HG03571 (cell line): ENCODE data around the gene MYCBPAP.

Experiments
- ATAC-seq: cut with Tn5 transposase; IDR thresholded peaks from one replicate; pipeline ENCODE4 v1.9.1; 2021; ENCODE audit not compliant: unreplicated experiment

MYCBPAP gene, protein sequence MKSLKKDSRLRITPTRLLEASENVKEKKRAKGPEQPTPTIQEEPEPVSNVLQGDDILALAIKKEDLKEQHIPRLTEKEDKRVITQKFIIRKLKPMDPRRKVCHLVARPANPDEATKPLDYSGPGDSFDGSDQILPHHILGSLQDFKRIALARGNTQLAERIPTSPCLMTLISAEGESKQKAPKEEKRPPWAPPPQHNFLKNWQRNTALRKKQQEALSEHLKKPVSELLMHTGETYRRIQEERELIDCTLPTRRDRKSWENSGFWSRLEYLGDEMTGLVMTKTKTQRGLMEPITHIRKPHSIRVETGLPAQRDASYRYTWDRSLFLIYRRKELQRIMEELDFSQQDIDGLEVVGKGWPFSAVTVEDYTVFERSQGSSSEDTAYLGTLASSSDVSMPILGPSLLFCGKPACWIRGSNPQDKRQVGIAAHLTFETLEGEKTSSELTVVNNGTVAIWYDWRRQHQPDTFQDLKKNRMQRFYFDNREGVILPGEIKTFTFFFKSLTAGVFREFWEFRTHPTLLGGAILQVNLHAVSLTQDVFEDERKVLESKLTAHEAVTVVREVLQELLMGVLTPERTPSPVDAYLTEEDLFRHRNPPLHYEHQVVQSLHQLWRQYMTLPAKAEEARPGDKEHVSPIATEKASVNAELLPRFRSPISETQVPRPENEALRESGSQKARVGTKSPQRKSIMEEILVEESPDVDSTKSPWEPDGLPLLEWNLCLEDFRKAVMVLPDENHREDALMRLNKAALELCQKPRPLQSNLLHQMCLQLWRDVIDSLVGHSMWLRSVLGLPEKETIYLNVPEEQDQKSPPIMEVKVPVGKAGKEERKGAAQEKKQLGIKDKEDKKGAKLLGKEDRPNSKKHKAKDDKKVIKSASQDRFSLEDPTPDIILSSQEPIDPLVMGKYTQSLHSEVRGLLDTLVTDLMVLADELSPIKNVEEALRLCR

DNA sequence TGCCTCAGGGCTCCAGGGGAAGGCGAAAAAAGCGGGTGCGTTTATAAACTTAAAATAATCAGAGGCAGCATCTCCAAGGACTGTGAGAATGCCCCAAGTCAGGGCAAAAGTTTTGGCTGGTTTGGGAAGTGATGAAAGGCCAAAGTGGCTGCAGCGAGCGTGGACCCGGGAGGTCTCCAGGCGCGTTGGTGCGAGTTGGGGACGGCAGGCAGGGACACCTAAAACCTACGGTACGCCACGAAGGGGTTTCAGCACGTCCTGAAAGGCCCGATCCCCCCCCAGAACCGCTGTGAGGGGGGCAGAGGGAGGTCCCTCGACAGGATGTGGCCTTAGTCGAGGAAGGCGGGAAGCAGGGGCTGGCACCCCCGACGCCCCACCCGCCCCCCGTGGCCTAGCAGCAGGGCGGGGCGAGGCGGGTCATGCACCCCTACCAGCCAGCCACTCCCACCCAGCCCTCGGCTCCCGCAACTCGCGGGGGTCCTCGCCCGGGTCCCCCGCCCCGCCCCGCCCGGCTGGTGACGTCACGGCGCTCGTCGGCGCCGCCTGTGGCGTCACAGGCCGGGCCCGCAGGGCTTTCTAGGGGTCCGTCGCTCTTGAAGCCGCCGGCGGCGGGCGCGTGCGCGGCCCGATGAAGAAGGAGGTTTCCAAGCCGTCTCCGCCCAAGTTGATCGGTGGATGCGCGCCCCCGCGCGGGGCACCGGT lies at the start of gene MYCBPAP:
Gene MYCBPAP (plus strand): TSS at position 569 of the 702 bp plus-strand sequence. CDS start 236 bp downstream, outside the sequence.
- no peak for ATAC-seq

DNA sequence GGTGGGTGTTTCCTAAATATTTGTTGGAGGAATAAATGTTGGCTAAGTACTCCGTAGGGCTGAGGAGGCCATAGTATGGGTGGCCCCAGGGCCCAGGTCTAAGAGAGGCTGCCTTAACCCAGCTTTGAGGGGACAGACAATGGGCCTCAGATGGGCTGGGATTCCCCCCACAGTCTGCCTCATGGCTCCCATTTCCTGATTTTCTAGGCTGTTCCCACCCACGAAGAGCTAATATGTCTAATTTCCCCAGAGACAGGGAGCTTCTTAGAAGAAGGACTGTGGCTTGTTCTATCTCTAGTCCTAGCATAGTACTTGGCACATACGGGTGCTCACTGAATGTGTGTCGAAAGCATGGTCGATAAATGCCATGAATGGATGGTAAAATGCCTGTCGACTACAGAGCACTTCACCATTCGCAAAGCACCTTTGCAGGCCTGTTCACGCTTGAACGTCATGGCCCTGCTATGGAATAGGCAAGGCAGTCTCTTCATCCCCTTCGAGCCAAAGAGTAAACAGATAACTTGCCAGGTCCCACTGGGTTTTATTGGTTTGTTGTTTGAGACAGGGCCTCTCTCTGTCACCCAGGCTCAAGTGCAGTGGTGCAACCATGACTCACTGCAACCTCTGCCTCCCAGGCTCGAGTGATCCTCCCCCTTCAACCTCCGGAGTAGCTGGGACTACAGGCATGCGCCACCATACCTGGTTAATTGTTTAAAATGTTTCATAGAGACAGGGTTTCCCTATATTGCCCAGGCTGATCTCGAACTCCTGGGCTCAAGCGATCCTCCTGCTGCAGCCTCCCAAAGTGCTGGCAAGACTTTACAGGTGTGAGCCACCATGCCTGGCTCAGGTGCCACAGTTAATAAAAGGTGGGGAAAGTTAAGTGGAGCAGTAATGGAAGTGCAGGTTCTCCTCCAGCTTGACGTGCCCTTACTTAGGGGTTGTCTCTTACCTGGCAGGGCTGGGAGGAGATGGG lies 49.2 kb upstream of the MYCBPAP start:
- no peak for ATAC-seq

DNA sequence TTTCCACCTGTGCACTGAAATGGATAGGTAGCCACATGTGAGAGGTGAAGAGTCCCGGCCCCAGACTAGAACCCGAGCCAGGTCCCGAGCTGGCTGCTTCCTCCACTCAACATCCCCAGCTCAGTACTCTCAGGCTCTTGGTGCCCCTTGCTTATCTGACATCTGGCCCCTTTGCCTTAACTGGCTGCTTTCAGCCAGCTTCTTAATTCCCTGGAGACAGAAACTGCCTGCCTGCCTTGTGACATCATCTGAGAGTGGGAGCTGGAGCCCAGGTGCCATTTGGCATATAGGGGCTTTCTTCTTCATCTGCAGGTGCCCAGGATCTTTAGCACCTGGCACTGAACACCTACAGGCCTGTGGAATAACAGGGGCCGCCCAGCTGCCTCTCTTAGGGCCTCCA lies 48.5 kb upstream of the MYCBPAP start:
- ATAC-seq: no peak

DNA sequence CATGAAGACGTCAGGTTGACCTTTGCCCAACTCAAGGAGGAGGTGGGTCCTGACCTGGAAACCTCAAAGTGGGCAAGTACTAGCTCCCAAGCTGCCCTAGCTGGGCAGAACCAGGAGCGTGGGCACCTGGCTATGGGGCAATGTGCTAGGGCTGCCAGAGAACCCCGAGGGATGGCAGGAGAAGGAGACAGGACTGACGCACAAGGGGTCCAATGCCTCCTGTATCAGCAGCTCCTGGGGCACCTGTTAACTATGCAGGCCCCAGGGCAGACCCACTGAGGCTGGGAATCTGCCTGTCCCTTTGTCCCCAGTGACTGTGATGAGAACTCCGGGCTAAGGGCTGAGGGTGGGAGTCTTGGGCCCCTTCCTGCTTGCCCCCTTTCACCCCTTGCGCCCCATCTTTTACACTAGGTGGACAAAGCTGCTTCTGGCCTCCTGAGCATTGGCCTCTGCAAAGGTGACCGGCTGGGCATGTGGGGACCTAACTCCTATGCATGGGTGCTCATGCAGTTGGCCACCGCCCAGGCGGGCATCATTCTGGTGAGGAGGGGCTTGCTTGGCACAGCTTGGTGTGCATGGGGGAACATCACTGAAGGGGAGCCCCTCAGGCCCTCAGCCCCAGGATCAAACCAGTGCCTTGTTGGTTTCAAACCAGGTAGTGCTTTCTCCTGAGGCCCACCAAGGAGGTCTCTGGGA lies 47.3 kb upstream of the MYCBPAP start:
- no peak for ATAC-seq

DNA sequence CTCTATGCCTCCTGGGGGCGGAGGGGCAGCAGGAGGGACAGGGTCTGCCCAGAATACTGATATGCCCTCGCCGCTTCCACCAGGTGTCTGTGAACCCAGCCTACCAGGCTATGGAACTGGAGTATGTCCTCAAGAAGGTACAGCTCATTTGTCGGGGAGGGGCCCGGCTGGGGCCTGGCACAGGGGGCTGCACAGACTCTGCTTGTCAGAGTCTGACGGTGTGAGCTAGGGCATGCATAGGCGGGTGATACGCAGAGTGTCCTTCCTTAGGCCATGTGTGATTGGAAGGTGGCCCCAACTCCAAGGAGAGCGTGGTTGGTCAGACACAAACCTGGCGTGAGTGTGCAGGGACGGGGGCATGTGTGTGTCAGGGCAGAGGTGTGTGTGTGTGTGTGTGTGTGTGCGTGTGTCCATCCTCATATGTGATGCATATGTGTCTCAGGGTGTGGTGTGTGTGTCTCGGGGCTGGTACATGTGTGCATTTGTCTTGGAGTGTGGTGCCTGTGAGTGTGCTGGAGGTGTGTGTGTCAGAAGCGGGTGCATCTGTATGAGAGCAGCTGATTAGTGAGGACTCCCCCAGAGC lies 46.6 kb upstream of the MYCBPAP start:
- ATAC-seq: no peak

DNA sequence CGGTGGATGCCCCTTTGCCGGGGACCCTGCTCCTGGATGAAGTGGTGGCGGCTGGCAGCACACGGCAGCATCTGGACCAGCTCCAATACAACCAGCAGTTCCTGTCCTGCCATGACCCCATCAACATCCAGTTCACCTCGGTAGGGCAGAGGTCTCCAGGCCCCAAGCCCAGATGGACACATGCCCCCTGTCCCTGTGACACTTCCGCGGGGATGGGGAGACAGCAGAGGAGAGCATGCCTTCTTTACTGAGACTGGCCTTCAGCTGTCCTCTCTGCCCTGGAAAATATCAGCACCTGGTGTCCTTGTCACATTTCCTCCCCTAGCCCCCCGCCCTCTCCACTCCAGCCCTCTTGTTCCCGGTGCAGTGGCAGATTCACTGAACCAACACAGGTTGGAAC lies 45.8 kb upstream of the MYCBPAP start:
- no peak for ATAC-seq

DNA sequence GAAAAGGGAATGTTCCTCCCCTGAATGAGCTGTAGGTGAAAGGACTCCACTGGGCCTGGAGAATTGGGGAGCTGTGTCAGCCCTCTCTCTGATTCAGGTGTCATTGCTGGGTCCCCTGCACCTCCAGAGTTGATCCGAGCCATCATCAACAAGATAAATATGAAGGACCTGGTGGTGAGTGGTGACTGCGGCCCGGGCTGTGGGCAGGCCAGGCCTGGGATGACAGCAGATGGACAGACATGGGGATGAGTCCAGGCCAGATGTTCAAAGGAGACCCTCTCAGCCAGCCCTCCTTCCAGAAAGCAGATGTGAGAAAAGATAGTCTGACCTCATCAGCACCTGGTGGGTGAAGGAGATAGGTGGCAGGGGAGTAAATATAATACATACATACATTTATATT lies 44.1 kb upstream of the MYCBPAP start:
- ATAC-seq: no peak

DNA sequence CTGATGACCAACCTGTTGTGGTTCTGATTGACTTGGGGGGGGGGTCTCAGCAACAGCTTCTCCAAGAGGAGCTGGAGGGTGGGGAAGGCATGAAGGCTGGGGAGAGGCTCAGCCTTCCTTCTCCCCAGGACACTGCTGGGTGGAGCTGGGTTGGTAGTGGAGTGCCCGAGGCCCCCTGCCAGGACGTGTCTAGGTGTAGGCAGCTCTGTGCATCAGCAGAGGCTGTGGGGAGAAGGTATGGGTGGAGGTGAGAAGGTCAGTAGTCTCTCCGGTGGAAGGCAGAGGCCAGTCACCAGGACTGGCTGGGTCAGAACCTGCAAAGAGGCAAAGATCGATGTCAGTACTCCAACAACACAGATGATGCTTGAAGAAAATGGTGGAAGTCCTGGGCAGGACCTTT lies 43.5 kb upstream of the MYCBPAP start:
- ATAC-seq: no peak

DNA sequence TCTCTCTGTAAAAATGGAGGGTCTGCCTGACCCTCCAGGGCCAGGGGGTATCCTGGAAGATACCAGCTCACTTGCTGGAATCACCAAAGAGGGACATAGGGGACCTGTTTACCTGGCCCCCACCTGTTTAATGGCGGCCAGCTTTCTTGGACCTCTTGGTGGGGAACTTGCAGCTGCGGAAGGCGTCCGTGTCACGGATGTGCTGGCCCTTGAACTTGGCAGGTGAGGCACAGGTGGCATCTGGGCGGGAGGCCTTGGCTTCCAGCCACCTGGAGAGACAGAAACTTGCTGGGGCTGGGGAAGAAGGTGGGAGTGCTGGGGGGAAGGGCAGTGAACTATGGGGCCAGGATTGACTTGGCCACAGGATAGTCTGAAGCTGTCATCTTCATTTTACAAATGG lies 43.1 kb upstream of the MYCBPAP start:
- no peak for ATAC-seq

DNA sequence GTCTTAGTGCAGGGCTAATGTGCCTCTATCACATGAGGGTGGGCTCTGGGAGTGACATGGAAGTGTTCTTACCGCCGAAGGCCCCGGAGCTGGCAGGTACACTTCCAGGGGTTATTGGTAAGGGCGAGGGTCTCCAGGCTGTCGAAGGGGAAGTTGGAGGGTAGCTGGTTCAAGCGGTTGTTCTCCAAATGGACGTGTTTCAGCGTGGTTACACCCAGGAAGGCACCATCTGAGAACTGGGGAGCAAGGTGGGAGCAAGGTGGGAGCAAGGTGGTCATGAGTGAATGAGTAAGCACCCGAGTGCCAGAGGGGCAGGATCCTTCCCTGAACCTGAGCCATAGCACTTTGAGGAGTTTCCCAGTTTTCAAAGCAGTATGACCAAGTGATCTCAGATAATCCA lies 42.6 kb upstream of the MYCBPAP start:
- no peak for ATAC-seq

DNA sequence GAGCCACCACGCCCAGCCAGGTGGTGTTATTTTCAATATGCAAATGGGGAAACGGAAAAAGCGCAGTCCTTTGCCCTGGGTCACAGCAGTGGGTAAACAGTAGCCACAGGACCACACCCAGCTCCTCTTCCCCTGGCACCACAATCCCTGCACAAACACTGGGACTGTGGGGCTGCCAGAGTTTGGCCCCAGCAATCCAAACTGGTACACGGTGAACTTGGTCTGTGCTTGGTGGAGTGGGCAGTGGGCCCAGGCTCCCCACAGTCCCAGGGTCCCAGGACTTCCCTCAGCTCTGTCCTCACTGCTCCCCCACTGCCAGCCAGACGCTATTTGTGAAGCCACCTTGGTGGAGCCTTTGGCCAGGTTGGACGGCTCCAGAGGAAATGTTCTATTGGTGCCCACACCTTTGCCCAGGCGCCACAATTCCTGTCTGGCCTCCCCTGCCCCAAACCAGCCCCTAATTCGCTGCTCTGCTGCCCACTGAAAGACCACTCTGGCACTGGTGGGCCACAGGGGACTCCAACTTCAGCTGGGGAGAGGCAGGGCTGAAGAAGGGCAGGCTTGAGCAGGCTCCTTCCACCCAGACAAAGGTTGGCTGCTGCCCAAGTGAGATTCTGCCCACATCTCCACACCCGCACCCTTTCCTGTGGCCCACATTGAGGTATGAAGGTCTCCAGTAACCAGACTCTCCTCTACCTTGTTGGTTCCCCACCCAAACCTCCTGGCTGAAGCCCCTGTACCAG lies 41.7 kb upstream of the MYCBPAP start:
- no peak for ATAC-seq

DNA sequence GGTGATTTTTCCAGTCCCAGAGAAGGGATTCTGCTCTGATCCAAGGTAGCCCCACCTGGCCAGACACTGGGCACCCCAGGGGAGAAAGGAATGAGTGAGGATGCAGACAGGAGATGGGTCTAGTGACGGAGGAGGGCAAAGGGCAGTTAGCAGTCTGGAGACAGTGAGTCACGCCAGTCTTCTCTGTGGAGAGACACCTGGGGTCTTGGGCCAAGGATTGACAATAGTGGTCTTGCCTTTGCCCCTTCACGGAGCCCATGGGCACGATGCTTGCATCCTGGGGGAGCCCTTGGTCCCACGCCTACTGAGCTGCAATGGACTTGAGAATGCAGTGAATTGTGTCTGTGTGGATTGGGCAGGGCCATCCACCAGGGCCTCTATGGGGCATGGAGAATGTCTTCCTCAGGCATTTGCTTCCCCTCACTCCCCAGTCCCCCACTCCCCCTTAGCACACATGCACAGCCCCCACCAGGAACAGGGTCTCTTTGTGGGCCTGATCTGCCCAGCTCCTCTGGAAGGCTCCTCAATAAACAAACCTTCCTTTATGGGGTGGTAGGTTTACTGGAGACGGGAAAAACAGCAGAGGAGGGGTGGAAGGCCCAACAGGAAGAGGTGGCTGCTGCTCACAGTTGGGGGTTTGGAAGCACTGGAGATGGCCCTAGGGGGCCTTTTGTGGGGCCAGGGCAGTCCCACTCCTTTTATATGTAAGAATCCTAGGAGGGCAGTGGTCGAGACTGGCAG lies 41.0 kb upstream of the MYCBPAP start:
- ATAC-seq: no peak

DNA sequence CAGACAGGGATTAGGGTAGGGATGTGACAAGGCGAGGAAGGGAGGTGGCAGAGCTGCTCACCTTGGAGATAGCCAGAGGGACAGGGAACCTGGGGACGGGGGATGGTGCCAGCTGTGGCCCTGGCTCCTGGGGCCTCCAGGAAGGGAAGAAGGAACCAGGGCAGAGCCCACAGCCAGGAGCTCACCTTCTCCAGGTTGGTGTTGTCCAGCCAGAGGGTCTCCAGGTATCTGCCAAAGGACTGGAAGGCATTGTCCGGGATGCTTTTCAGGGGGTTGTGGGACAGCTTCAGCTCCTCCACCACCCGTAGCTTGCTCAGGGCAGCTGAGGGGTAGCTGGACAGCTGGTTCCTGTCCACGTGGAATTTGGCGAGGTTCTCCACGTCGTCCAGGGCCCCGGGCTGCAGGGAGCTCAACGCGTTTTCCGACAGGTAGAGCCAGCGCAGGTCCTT lies 40.4 kb upstream of the MYCBPAP start:
- no peak for ATAC-seq

DNA sequence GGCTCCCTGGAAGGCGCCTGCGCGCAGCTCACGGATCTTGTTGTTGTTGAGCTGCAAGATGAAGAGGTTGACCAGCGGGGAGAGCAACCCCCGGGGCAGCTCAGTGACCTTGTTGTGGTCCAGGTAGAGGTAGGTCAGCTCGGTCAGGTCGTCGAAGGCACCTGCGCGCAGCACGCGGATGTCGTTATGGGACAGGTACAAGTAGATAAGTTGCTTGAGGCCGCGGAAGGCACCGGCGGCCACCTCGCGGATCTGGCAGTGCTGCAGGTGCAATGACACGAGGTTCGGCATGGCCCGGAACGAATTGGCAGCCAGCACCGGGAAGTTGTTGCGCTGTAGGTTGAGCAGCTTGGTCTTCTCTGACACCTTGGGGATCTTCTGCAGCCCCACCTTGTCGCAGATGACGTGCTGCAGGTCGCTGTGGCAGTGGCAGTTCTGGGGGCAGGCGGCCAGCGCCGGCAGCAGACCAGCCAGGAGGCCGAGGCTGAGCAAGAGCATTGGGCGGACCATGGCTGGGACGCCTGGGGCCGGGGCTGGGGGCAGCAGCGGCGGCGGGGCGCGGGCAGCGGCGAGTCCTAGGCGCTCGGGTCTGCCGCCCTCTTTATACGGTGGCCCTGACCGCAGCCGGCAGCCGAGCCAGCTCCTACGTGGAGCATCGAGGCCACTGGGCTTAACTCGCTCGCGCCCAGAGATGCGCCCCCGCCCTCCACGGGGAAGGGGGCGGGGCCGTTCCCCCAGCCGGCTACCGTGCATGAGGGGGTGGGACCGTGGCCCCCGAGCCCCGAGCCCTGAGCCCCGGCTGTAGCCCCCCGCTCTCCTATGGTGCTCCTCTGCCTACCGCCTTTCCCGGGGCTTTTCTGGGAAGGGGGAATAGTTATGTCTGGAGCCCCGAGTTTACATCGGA lies 39.7 kb upstream of the MYCBPAP start, which contains the start of gene CHAD:
Gene CHAD (minus strand): TSS at position 577 of the 904 bp plus-strand sequence. CDS start 67 bp downstream, at position 510.
- ATAC-seq: no peak

DNA sequence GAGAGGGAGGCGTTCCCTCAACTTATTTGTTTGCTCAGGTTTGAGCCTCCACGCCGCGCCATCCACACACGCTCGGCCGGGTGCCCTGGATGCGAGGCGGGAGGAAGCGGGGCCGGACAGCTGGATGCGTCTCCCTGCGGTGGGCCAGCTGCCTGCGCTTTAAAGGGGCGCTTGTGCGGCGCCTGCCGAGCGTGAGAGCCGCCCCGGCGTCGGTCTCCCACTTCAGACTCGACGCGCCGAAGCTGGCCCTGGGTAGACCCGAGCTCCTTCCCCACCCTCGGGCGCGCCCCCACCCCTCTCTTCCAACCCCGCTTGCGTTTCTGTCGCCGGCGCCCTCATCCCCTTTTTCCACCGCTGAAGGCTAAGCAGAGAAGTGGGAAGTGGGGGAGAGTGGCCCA lies 39.0 kb upstream of the MYCBPAP start:
- no peak for ATAC-seq

DNA sequence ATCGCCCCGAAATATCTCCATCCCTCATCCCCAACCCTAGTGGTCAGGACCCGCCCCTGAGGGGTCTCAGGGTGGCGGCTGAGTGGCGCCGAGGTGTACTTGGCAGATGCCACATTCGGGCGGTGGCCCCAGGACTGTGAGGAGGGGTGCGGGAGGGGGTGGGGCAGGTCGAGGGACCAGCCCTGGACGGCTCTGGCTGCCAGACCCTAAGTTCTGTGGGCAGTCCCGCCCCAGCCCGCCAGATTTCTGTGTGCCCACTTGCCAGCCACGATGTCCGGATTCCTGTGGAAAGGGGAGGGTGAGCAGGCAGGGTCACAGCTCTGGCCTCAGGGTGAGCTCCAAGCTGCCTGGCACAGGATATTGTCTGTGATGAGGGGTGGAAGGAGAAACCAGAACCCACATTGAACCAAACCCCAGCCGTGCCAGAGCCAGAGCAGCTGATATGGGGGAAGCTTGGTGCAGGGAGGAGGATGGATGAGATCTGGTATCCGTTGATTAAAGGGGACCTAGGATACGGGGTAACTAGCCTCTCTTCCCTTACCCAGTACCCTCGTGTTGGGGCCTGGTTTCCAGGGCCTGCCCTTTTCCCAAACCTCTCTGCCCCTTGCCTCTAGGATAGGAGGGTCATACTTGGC lies 38.5 kb upstream of the MYCBPAP start:
- ATAC-seq: no peak
